Epithelial cell of umbilical artery (primary cell): ENCODE results near the gene PSMC5. TPM values are rescaled to one million over a fixed set of nuclear protein-coding genes. Genes with fewer than 3 reads are reported as not detected.

Experiments
- total RNA-seq: library from RNA; depleted of rRNA; stranded (reverse); fragments of >200 nt; gene quantifications from 2 replicates; pipeline ENCODE4 v1.2.3, GENCODE V29; 2014

The PSMC5 gene
- 94.2 and 101 TPM in 2 replicates for total RNA-seq

GRCh38 chr17:63827002-63827800 is at the start of gene PSMC5, which contains the start of gene FTSJ3:
TSS of gene PSMC5 (plus strand) at chr17:63827431. CDS start at chr17:63827491, 60 bp downstream.
TSS of gene FTSJ3 (minus strand) at chr17:63827663. CDS start at chr17:63826902, 761 bp downstream.

GRCh38 chr17:63842540-63843386 is 15.5 kb downstream of the PSMC5 start, which contains the start of gene SMARCD2:
TSS of gene SMARCD2 (minus strand) at chr17:63842685. CDS start at chr17:63842674, 11 bp downstream.

DNA sequence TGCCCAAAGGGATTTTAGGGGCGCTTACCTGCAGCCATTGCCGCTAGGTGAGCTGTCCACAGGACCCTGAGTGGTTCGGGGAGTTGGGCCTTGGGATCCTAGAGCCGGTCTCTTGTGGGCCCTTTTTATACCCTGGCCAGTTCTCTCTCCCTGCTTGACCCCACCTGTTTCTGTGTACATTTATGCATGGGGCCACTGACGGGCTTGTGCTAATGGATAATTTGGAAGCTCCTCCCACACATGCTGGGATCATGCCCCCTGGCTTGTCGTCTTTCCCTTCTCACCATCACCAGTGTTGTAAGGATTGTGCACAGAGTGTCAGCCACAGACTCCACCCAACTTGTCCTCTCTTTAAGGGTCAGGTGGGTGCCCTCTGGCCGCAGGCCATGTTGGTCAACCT is 46.3 kb downstream of the PSMC5 start, which contains the start of gene CSH2:
TSS of gene CSH2 (minus strand) at position 101 of the 400 bp plus-strand sequence. CDS start at position 38, 63 bp downstream.

Other genes starting within 250 kb of the PSMC5 start
- 25.4 and 27.0 TPM in 2 replicates for gene TACO1, start 226.5 kb upstream of the PSMC5 start, total RNA-seq
- 70.2 and 84.3 TPM in 2 replicates for gene MAP3K3, start 205.0 kb upstream of the PSMC5 start, total RNA-seq
- gene LIMD2, start 127.3 kb upstream of the PSMC5 start, total RNA-seq, result 28.3 and 28.4 TPM in 2 replicates
- 11.7 and 25.4 TPM in 2 replicates for gene STRADA, start 85.6 kb upstream of the PSMC5 start, total RNA-seq
- gene CCDC47, start 53.8 kb upstream of the PSMC5 start, total RNA-seq, result 86.4 and 114 TPM in 2 replicates
- 64.6 and 65.4 TPM in 2 replicates for gene DDX42, start 53.3 kb upstream of the PSMC5 start, total RNA-seq
- 60.3 and 94.8 TPM in 2 replicates for gene FTSJ3, start 232 bp downstream of the PSMC5 start, total RNA-seq
- 64.1 and 83.2 TPM in 2 replicates for gene SMARCD2, start 15.3 kb downstream of the PSMC5 start, total RNA-seq
- gene CSH2, start 46.2 kb downstream of the PSMC5 start, total RNA-seq, result not detected in 2 replicates
- gene GH2, start 54.5 kb downstream of the PSMC5 start, total RNA-seq, result not detected in 2 replicates
- not detected in 2 replicates for gene CSH1, start 69.1 kb downstream of the PSMC5 start, total RNA-seq
- gene CSHL1, start 83.8 kb downstream of the PSMC5 start, total RNA-seq, result not detected in 2 replicates
- gene GH1, start 91.4 kb downstream of the PSMC5 start, total RNA-seq, result not detected in 2 replicates
- 0.65 and 2.0 TPM in 2 replicates for gene CD79B, start 104.9 kb downstream of the PSMC5 start, total RNA-seq
- gene SCN4A, start 145.5 kb downstream of the PSMC5 start, total RNA-seq, result under 0.01 TPM in 1 of 2 replicates, not detected in the other
- 0.30 and 0.32 TPM in 2 replicates for gene PRR29, start 170.9 kb downstream of the PSMC5 start, total RNA-seq
- gene ICAM2, start 193.2 kb downstream of the PSMC5 start, total RNA-seq, result 743 and 963 TPM in 2 replicates